ENCODE measurements around the gene TSPAN32. TPM values are rescaled to one million over a fixed set of nuclear protein-coding genes. Genes with fewer than 3 reads are reported as not detected.

The TSPAN32 gene, protein sequence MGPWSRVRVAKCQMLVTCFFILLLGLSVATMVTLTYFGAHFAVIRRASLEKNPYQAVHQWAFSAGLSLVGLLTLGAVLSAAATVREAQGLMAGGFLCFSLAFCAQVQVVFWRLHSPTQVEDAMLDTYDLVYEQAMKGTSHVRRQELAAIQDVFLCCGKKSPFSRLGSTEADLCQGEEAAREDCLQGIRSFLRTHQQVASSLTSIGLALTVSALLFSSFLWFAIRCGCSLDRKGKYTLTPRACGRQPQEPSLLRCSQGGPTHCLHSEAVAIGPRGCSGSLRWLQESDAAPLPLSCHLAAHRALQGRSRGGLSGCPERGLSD
- 1 to 10 TPM in 3 of 4 donors, under 1 TPM in 1; 0.19 to 6.4 (median 2.7) TPM for total RNA-seq

DNA sequence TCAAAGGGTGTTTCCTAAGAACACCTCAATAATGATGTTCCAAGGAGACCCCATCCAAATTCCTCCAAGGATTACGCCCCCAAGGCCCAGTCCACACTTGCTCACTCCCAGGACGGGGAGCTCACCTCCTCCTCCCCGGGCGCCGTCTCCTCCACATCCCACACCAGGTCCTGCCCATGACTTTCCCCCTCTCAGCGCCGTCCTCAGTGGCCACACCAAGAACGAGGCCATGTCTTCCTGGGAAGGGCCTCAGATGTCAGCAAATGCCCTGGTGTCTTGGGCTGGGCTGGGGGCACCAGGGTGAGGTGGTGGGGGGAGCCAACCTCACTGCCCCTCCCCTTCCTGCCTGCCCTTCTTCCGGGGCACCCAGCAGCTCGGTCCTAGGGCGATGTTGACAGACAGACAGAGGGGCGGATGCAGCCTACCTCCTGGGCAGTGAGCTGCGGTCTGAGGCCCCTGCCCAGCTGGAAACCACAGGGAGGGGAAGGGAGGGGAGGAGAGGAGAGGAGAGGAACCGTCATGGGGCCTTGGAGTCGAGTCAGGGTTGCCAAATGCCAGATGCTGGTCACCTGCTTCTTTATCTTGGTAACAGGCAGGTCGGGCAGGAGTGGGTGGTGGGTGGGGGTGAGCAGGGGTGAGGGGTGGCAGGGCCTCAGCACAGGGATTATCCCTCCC, at the start of gene TSPAN32, which contains the start of gene C11orf21:
Gene TSPAN32, plus strand, starts transcription at position 383 of the 675 bp plus-strand sequence. Its CDS starts 137 bp downstream, at position 520.
Gene C11orf21, minus strand, starts transcription at position 288 of the 675 bp plus-strand sequence. Its CDS starts 110 bp downstream, at position 178.
- ATAC-seq (ENCODE audit: low FRiP score): no peak
- TF ChIP-seq, protein P1, sequence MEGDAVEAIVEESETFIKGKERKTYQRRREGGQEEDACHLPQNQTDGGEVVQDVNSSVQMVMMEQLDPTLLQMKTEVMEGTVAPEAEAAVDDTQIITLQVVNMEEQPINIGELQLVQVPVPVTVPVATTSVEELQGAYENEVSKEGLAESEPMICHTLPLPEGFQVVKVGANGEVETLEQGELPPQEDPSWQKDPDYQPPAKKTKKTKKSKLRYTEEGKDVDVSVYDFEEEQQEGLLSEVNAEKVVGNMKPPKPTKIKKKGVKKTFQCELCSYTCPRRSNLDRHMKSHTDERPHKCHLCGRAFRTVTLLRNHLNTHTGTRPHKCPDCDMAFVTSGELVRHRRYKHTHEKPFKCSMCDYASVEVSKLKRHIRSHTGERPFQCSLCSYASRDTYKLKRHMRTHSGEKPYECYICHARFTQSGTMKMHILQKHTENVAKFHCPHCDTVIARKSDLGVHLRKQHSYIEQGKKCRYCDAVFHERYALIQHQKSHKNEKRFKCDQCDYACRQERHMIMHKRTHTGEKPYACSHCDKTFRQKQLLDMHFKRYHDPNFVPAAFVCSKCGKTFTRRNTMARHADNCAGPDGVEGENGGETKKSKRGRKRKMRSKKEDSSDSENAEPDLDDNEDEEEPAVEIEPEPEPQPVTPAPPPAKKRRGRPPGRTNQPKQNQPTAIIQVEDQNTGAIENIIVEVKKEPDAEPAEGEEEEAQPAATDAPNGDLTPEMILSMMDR (IDR thresholded peaks at IDR 0.05): no peak
- DNase-seq (ENCODE audit: low spot score): peak; percentile 16

DNA sequence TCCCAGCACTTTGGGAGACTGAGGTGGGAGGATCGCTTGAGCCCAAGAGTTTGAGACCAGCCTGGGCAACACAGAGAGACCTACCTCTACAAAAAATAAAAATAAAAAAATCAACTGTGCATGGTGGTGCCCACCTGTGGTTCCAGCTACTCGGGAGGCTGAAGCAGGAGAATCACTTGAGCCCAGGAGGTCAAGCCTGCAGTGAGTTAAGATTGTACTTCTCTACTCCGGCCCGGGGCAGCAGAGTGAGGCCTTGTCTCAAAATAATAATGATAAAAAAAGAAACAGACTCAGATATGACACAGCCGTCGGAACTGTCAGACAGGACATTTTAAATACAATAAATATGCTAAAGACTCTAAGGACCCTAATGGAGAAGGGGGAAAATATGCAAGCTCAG, 49.8 kb upstream of the TSPAN32 start:
- no peak for DNase-seq (ENCODE audit: low spot score)
- ATAC-seq (ENCODE audit: low FRiP score): no peak
- TF ChIP-seq, protein P1 (IDR thresholded peaks at IDR 0.05): no peak

DNA sequence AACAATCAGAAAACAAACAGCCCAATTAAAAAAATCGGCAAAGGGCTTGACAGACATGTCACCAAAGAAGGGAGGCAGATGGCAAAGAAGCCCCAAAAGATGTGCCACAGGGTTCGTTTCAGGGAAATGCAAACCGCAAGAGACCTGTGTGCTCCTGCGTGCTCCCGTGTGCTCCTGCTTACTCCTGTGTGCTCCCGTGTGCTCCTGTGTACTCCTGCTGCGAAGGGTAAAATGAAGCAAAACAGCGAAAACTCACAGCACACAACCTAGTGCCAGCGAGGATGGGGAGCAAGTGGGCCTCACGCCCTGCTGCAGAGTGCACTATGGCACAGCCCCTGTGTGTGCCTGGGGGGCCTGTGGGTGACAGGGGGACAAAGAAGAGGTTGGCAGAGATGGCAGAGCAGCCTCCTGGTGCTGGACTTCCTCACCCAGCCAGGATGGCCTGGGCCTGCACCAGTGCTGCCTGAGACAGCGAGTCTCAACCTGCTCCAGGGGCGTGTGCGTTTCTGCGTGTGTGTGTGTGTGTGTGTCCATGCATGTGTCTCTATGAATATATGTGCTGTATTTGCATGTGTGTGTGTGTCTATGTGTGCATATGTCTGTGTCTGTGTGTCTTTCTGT, 45.4 kb upstream of the TSPAN32 start:
- ATAC-seq (ENCODE audit: low FRiP score) (no peak), DNase-seq (ENCODE audit: low spot score) (no peak)
- TF ChIP-seq, protein P1 (IDR thresholded peaks at IDR 0.05): no peak

DNA sequence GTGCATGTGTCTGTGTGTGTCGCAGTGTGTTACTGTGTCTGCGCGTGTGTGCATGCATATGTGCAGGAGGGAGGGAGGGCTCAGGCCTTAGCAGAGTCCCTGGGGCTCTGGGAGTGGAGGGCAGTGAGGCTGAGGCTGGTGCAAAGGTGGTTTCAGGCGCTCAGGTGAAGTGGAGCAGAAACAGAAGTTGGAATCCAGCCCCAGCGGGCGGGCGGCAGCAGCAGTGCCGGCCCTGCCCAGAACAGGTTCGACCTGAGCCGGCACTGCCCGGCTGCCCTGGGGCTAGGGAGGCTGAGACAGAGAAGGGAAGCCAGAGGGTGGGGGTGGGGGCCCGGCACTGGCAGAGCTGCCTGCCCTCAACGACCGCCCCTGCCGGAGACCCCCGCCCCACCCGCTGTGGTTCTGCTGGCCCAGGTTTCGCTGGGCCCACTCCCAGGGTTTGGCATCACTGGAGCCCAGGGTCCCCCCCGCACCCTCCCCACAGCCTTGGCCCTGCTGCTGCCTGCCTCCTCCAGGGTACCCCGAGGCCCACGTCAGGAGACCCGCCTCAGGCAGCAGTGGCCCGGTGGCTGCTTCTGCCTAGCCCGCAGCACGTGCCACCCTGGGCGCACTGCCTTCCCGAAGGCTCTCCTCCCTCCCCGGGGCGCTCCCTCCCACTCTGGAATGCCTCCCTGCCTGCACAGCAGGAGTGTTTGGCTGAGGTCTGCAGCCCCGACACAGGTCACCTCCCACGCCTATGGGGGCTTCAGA, 44.7 kb upstream of the TSPAN32 start:
- DNase-seq (ENCODE audit: low spot score) (no peak), ATAC-seq (ENCODE audit: low FRiP score) (no peak)
- TF ChIP-seq, protein P1 (IDR thresholded peaks at IDR 0.05): no peak

DNA sequence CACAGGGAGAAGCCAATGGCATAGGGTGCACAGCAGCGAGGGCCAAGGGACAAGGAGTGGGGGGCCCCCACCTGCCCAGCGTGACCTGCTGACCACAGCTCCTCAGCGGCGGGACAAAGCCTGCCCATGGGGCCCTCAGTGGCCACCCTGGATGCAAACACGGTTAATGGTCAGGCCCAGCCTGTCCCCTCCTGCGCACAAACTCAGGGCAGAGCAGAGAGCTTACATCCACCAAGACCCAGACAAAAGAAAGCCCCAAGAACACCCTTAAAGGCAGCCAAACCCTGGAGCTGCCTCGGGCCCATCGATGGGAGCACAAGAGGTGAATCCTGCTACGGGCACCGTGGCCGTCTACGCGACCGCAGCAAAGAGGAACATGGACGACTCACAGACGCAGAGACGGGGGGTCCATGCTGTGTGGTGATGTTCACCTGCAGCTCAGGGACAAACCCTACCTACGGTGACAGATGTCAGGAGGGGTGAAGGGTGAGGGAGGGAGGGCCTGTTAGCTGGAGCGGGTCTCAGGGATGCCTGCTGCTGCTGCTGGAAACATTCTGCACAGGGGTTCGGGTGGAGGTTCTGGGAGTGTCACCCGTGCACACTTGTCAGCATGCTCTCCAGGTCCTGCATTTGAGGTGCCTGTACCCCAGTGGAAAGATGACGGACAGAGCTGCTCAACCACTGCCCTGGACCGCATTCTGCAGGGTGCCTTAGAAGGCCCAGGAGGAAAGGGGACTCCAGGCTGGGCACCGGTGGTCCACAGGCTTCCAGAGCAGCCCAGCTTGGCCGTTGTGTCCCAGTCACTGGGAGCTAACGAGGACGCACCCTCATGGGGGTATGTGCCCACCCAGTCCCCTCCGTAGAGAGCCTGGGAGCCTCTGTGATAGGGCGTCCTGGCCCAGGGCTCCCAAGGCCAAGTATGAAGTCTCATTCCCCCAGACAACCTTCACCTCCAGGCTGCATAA, 43.0 kb upstream of the TSPAN32 start:
- ATAC-seq (ENCODE audit: low FRiP score) (no peak), DNase-seq (ENCODE audit: low spot score) (no peak)
- TF ChIP-seq, protein P1 (IDR thresholded peaks at IDR 0.05): no peak

DNA sequence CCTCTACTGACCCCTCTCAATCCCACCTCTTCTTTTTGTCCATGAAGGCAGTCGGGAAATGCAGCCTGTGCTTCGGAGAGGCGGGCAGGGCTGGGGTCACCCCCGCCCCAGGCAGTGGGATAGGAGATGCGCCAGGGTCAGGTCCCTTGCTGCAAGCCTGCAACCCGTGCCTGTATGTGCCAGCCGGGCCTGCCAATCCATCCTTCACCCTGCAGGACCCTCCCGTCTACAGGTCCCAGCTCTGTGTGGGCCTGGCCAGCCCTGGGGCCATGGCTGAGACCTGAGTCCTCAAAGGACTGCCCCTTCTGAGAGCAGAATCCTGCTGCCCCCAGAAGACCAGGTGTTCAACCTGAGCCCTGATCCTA, 42.4 kb upstream of the TSPAN32 start:
- TF ChIP-seq, protein P1 (IDR thresholded peaks at IDR 0.05): no peak
- no peak for DNase-seq (ENCODE audit: low spot score)
- no peak for ATAC-seq (ENCODE audit: low FRiP score)

All from omental fat pad (tissue), 4 donors.